NCI-H1105 treated with DMSO at 0.1 percent for 48 hours (cell line): ENCODE results near the gene ICE2.

Experiments
- DNase-seq: peaks from one replicate; lab custom pipeline; 2025; lab: John Stamatoyannopoulos, UW

The ICE2 gene

GRCh38 chr15:60496853-60497252 lies 17.9 kb upstream of the ICE2 start:
- DNase-seq, result no peak

GRCh38 chr15:60494108-60494507 lies 15.2 kb upstream of the ICE2 start:
- no peak for DNase-seq

GRCh38 chr15:60493166-60493565 lies 14.2 kb upstream of the ICE2 start:
- DNase-seq, result no peak

- no peak for DNase-seq
Measured at GRCh38 chr15:60486742-60487141, 7.8 kb upstream of the ICE2 start.

DNA sequence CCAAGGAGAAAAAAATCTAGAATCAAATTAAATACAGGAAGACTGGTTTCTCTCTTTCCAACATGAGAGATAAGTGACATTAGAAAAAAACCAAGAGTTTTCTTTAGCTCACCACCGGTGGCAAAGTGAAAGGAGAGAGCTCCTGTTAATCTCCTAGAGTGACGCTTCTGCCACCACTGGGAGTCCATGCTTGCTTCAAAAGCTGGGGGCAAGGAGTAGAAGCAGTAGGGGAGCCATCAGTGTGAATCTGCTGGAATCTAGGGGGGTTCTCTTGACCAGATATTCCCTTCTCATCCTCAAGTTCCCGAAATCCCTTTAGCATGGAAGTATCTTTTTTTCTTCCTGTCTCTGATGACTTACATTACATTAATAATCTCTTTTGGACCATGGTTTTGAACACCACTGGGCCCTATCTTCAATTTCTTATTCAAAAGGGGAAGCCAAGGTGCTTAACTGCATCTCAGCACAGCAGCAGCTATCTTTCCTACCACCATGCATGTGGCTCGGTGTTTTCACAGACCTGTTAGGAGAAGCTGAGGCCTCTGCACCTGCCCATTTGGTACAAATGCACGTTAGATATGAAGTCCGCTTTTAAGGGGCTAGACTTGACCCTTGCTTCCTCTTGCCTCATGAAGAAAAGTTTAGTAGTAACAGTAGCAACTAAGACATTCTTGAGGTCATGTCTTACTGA lies 6.6 kb upstream of the ICE2 start:
- DNase-seq, result no peak

- no peak for DNase-seq
Measured at GRCh38 chr15:60483042-60483441, 4.1 kb upstream of the ICE2 start.

DNA sequence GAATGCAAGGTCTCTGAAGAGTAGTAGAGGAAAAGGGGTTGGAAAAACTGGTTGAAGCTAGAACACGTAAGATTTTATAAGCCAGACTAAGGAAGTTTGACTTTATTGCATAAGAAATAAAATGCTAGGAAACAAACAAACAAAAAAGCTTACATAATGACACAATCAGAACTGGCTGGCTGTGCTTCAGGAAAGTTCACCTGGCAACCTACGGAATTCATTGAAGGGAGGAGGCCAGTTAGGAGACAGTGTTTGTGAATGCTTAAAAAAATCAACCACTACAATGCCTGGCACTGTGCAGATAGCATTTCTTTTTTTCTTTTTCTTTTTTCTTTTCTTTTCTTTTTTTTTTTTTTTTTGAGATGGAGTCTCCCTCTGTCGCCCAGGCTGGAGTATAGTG lies 1.9 kb upstream of the ICE2 start:
- DNase-seq, result no peak

DNA sequence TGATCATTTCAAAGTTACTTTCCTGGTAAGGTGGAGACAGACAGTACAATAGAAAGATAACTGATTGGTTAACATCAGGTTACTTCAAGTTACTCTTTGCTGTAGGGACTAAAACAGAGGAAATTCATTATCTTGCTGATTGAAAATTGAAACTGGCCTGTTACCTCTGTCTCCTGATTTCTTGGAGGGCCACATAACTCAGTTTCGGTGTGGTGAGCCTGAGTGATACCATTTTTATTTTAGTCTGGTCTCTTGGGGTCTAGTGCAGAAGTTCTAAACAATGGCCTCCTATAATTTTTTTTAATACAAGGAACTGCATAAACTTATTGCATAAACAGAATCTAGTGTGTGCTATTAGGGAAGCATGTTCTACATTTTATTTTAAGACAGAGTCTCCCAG lies 1.2 kb upstream of the ICE2 start:
- DNase-seq, result no peak

- DNase-seq, result peak; percentile 49
Measured at GRCh38 chr15:60479361-60480110, 594 bp upstream of the ICE2 start.

DNA sequence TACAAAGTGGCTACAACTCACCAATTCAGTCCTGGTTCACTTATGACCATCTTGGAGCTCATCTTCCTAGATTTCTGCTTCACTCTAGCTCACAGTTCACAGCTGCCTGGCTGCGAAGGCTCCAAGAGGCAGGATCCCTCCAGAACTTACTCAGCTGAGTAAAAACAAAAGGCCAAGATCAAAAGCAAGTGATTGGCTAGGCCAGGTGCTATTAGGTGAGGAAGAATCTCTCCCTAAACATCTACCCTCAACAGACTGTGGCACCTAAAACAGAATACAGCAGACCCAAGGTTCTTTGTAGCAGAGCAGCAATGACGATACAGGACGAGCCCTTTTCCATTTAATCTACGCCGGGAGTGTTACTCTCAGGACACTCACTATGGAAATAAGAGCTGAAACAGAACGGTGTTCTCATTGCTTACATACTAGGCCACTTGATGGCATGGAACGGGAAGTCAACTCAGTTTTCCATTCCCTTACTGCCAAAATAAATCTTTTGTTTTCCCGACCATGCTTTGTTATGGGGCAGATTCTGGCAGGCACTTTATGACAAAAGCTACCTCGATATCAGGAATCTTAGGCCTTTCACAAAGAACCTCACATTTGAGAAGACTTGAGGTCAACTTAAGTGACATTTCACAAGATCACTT lies 901 bp downstream of the ICE2 start:
- DNase-seq, result peak; percentile 44

GRCh38 chr15:60477164-60477563 lies 1.8 kb downstream of the ICE2 start:
- no peak for DNase-seq

GRCh38 chr15:60476713-60477112 lies 2.2 kb downstream of the ICE2 start:
- DNase-seq, result no peak

DNA sequence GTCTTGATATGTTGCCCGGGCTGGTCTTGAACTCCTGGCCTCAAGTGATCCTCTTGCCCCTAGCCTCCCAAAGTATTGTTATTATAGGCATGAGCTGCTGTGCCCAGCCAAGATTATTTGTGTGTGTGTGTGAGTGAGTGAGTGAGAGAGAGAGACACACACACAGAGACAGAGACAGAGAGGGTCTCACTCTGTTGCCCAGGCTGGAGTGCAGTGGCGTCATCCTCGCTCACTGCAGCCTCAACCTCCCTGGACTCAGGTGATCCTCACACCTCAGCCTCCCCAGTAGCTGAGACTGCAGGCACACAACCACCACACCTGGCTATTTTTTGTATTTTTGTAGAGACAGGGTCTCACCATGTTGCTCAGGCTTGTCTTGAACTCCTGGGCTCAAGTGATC lies 5.8 kb downstream of the ICE2 start:
- DNase-seq, result no peak

DNA sequence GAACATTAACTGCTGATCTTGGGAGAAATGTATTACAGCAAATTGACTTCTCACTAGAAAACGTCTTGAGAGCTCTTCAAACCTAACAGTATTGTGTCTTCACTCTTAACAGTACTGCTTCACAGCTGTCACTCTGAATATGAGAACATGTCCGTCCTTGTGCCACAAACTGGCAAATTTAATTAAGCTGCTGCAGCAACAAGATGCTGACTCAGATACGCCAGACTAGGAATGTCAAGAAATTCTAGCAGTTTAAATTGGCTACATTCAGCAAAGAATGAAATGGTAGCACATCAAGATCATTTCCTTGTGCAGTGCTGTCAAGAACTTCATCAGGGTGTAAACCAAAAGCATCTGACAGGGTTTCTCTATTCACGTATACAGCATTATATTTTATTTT lies 7.6 kb downstream of the ICE2 start:
- DNase-seq, result no peak

DNA sequence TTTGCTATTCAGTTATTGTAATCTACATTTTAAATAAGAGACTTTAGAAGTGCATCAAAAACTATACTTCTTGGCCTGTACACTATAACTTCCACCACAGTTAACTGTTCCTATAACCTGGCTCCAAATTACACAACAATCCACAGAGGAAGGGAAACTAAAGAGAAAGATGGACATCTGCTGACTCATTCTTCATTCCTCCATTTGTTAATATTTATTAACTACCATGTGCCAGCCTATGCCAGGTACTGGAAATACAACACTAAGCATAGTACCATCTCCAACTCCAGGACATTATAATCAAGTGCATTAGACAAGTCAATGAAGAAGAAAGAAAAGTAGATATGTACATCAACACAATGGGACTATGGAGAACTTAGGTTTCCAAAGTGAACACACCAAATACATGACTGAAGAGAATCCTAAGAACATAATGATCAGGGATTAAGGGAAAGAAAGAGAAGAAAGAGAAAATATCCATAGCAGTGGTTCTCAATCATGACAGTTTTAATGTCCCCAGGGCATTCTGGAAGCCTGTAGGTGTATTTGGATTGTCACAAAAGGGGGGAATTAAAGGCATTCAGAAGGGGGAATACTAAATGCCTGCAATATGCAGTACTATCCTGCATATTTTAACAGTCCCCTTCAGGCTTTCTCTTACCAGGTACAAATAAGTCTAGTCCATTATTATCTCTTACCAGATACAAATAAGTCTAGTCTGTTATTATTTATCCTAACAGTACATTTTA lies 8.9 kb downstream of the ICE2 start:
- DNase-seq, result no peak

DNA sequence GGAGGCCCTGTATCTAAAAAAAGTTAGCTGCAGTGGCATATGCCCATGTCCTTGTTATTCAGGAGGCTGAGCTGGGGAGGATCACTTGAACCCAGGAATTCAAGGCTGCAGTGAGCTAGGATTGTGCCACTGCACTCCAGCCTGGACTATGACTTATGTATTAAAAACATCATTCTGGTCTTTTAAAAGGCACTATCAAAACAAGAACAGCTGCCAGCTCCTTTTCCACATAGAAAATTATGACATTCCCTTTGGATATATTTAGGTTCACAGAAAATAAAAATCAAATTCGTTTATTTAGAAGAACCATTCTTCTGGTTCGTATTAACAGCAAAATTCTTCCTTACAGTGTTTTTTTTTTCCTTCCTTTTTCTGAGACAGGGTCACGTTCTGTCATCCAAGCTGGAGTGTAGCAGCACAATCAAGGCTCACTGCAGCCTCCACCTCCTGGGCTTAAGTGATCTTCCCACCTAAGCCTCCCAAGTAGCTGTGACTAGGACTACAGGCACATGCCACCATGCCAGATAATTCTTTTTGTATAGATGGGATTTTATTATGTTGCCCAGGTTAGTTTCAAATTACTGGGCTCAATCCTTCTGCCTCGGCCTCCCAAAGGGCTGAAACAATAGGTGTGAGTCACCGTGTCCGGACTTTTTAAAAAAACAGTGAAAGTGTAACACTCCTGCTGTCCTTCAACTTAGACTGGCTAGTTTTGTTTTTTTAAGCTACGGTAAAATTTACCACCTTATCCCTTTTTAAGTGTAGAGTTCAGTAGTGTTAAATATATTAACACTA lies 13.9 kb downstream of the ICE2 start:
- no peak for DNase-seq

GRCh38 chr15:60462027-60462426 lies 16.9 kb downstream of the ICE2 start:
- peak; percentile 26 for DNase-seq

DNA sequence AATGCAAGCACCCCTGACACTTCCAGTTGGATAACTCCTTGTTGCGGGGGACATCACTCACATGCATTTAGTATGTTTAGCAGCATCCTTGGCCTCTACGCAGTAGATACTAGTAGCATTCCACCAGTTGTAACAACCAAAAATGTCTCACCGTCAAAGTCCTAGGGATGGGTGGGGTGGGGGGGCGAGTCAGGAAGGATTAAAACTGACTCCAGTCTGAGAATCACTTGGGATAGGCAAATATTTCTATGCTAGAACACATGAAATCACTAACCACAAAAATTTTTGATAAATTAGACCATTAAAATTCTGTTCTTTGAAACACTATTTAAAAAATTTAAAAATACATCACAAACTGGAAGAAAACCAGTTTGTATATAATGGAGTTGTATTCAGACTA lies 18.0 kb downstream of the ICE2 start:
- DNase-seq, result no peak

DNA sequence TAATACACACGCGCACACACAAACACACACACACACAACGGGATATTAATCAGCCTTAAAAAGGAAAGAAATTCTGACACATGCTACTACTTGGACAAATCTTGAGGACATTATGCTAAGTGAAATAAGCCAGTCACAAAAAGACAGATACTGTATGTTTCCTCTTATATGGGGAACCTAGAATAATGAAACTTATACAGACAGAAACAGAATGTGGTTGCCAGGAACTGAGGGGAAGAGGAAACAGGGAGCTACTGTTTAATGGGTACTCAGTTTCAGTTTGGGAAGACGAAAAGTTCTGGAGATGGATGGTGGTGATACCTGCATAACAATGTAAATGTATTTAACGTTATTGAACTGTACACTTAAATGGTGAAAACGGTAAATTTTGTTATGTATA lies 20.2 kb downstream of the ICE2 start:
- no peak for DNase-seq

GRCh38 chr15:60457985-60458384 lies 21.0 kb downstream of the ICE2 start:
- DNase-seq, result no peak

DNA sequence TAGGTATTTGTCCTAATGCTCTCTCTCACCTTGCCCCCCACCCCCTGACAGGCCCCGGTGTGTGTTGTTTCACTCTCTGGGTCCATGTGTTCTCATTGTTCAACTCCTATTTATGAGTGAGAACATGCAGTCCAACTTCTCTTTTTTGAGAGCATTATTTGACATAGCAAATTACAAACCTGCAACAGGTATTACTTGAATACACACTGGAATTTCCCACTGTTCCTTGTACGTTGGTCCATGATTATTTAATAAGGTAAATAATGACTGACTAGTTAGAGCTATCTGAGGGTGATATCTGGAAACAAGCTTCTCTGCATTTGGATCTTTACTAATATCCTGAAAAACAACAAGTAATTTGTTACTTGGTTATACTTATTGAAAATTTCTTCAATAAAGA lies 24.1 kb downstream of the ICE2 start:
- no peak for DNase-seq
